Measurements from ENCODE around the gene KIAA0040. TPM values are rescaled to one million over a fixed set of nuclear protein-coding genes. Genes with fewer than 3 reads are reported as not detected.

The KIAA0040 gene
- not detected in 2 replicates for total RNA-seq (2014; rRNA removed)
- polyA plus RNA-seq (2012), result 0.02 TPM

DNA sequence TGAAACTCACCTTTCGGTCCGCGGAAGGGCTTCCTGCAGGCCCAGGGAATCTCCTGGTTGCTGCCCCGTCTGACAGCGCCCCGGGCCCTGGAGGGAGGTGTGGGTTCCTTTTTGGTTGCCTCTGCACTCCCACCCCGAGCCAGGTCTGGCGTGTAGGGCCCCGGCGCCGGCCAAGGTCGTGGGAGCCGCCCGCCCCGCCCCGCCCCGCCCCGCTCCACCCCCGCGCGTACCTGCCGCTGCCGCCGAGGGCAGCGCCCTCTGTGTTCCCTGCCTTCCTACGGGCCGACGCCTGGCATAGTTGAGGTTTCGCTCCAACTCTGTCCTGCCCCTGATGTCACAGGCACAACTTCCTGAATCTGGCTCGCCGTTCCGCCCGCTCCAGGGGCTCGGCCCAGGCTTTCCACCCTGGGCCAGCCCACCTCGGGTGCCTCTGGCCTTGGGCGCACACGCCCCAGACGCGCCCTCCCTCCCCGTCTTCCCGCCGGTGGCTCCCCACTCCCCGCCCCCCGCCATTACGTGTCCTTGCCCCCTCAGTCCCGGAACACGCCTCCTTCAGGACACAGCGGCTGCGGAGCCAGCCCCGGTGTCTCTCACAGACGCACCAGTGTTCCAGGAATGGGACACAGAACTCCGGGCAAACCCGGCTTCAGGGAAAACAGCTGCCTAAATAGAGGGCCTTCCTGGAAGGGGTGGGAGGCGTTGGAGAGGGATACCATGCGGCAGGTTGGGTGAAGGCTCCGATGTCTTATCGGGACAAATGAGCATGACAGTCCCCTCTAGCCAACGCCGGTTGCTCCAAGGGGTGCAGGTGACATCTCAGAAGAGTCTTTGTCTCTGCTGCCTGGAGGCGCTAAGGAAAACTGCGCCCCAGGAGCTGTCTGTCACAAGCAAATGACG, at the start of gene KIAA0040:
KIAA0040 (minus strand) TSS at position 147 of the 897 bp plus-strand sequence. CDS start 31,763 bp downstream, outside the sequence.
- DNase-seq (ENCODE audit: low read depth), result peak; percentile 18

DNA sequence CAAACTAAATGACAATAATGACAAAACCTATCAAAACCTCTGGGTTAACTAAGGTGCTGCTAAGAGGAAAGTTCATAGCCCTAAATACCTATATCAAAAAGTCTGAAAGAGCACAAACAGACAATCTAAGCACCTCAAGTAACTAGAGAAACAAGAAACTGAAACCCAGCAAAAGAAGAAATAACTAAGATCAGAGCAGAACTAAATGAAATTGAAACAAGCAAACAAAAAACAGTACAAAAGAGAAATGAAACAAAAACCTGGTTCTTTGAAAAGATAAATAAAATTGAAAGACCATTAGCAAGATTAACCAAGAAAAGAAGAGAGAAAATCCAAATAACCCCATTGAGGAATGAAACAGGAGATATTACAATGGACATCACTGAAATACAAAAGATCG, 44.8 kb upstream of the KIAA0040 start:
- no peak for DNase-seq (ENCODE audit: low read depth)

DNA sequence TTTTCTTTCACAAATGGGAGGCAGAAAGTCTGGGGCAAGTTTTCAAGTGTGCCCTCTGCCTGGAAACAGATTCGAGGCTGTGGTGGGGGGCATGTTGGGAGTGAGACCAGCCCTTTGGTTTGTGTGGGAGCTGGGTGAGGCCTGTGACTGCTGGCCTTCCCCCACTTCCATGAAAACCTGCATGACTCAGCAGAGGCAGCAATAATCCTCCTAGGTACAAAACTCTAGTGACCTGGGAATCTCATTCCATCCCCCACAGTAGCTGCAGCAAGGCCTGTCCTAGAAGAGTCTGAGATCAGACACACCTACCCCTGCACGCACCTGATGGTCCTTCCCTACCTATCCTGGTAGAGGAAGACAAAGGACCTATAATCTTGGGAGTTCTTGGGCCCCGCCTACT, 42.1 kb upstream of the KIAA0040 start:
- DNase-seq (ENCODE audit: low read depth), result no peak

DNA sequence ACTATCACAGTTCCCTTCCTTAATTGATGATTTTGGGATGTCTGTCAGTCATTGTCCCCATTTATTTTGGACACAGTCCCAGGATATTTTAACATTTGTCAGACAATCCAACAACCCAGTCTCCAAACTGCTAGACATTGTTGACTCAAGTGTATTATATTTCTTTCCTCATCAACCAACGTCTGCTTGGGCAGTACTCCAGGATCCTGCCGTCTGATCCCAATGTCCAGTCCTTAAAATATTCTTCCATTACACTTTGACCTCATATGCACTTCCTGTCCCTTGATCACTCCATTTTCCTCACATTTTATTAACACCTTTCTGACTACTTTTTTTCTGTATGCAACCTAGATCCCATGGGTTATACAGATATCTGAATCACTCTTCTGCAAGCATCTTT, 39.8 kb upstream of the KIAA0040 start:
- DNase-seq (ENCODE audit: low read depth), result no peak

DNA sequence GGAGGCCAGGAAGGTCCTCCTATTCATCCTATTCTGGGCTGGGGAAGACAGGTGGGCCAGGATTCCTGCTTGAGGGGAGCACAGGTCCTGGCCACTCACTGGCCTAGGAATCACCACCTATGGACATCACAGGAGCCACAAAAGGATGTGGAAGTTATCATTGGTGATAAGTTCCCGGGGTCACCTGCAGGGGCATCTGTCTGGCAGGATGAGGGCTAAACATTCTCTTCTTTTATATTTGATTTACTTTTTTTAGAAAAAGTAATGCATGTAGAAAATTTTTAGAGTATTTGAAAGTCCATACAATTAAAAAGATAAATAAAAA, 33.2 kb upstream of the KIAA0040 start:
- DNase-seq (ENCODE audit: low read depth), result no peak

- DNase-seq (ENCODE audit: low read depth), result no peak
Measured at GRCh38 chr1:175222296-175222938, 29.8 kb upstream of the KIAA0040 start.

DNA sequence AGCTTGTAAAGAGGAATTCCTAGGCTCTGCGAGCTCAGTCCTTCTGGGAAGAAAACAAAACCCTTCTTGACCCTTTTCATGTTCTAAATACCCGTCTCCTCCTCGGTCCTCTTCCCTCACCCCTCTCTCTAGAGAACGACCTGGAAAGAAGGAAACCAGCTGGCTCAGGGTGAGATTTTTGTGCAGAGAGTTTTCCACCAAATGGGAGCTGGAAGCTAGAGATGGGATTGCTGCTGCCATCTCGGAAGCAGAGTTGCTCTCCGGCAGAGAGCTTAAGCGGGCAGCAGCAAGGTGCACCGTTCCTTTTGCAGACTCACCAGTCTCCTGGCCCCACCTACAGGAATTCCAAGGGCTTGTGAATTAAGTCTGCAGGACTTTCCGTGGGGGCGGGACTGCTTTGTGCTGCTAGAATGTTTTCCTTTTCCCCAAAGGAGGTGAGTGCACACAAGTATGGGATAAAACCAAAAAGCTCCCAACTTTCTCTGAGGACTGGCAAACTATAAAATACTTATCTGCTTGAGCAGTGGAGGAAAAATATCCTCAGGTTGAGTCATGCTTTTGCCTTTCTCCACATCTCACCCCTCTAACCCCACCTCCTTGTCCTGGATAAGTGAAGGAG, 29.1 kb upstream of the KIAA0040 start:
- DNase-seq (ENCODE audit: low read depth), result no peak

DNA sequence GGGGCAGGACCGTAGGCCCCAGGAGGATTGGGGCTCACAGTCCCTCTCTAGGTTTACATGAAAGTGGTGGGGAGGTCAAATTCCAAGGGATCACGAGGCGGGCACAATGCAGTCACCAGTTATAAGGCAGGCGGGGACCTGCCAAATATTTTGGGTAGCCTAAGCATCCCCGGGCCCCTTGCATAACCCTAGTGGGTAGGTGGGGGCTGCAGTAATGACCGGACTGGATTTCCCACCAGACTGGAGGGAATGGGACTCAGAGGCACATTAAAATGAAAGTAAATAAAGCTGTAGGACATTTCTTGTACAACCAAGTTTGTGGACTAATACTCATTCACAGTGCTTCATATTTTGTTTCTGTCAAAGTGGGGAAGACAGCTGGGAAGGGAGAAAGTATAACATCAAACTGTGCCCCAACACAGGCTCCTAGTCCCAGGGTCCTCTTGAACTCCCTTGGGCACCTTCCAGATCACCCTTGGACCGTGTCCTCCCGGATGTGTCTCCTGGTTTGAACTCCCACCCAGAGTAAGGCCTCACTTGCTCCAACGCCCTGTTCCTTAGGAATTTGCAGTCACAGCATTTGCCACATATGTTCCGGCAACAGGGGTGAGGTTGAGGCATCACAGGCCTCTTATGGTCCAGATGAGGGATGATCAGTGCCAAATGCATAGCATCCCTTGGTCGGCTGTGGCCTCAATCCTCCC, 28.4 kb upstream of the KIAA0040 start:
- no peak for DNase-seq (ENCODE audit: low read depth)

DNA sequence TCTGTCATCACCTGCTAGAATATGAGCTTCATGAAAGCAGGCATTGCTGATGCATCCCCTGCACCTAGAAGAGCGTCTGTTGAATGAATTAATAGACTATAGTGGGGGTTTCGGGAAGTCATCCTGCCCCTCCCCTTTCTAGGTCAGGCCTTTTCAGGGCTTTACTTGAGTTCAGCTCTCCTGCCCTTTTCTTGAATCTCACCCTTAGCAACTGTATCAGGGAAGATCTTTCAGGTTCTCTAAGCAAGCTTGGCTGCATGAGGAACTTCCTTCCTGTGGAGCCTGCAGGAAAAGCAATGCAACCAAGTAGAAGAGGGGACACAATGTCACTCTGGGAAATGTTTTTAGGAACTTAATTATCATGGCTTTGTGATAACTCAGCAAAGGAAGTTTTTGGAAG, 27.2 kb upstream of the KIAA0040 start:
- DNase-seq (ENCODE audit: low read depth), result no peak

DNA sequence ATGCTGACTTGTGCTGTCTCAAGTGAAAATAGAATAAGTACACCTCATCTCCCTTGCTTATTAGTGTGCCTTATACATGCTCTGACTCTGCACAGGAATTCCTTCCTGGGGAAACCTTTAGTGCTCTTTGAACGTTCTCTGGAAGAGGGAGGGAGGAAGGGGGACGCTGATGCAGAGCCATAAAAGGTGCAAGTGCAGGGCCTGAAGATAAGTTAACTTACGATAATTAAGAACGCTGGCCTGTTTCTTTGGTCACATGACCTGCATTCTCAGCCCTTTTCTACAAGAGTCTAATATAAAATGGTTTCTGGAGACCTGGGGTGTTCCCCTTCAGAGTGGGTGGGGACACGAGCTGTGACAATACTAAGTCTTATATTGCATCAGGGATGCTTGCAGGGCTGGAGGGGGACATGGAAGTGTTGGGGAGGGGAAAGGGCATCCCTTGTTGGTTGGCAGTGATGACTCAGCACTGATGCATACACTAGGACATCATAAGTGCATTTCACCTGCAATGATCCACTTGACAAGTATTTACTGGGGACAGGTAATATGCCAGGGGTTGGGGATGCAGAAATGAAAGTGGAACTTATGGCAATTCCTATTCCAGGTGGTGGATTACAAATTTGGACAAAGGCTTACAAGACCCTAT, 26.3 kb upstream of the KIAA0040 start:
- no peak for DNase-seq (ENCODE audit: low read depth)

GRCh38 chr1:175217721-175218531, 25.4 kb upstream of the KIAA0040 start:
- no peak for DNase-seq (ENCODE audit: low read depth)

- no peak for DNase-seq (ENCODE audit: low read depth)
Measured at GRCh38 chr1:175216444-175216843, 23.9 kb upstream of the KIAA0040 start.

DNA sequence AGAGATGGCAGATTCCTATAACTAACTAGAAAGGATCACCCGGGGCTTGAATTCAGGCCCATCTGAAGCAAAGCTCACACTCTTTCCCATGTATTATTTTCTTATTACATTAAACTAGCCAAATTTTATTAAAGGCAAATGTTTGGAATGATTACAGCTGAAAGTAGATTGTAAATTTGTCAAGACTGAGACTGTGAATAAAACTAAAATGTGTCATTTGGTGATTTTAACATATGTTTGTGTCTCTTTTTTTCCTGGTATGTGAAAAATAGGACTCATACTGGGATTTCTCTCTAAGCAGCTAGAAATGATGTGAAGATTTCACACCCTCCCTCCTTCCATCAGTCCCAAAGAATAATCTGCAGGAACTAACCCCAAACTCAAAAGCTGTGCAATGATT, 19.1 kb upstream of the KIAA0040 start:
- no peak for DNase-seq (ENCODE audit: low read depth)

DNA sequence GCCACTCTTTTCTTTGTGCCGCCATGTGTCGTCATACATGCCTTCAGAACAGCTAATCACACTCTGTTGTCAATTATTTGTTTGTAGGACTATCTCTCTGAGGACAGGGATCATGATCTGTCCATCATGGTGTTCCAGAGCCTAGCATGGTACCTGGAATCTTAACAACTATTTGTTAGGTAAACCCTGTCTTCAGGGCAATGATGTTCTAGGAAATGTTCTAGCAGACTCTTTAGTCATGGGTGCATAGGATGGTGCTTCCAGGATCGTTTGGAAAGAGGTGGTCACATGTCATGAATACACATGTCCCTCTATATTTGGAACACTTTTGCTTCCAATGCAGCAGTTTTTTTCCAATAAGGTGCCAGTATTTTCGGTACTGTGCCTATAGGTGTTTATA, 18.2 kb upstream of the KIAA0040 start:
- DNase-seq (ENCODE audit: low read depth), result no peak

DNA sequence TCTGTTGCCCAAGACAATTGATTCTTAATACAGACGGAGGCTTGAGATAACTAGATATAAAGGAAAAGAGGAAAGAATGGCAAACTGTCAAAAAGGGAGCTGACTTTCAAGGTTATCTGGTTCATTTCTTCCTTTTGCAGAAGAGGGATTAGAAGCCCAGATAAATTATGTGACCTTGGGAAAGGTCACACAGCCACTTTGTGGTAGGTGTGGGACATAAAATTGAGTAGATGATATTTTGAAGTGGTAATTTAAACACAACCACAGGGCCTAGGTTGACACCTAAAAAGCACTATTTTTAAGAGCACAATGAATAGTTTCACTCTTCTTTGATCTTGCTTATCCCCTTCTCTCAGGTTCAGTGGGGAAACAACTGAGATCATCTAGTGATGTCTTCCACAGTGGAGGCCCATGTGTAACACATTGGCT, 16.9 kb upstream of the KIAA0040 start:
- DNase-seq (ENCODE audit: low read depth), result no peak

DNA sequence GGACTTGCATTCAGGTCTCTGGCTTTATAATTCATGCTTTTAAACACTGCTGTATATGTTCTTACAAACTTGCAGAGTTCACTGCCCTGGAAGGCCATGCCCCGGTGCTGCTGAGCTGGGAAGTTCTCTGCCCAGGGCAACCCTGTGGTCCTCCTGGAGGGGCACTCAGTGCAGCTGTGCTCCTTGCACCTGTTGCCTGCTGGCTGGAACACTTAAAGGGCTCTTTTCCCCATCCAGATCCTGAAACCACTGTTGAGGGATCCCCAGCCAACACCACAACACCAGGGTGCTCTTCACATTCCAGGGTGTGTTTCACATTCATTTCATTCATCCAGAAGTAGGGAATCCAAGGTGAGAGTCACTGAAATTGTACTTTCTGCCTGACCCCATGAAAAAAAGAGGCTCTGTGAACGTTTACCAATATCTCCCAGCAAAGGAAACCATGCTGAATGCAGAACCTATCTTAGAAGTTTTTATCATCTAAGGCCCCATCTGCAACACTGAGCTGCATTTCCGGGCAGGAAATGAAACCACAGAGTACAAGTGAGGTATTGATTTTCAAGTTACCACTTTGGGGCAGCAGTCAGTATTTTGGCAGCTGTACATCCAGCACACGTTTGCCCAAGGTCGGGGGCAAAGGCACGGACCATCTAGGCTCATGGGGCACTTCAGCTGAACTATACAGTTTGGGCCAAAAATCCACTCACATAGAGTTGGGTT, 16.4 kb upstream of the KIAA0040 start:
- DNase-seq (ENCODE audit: low read depth), result no peak

DNA sequence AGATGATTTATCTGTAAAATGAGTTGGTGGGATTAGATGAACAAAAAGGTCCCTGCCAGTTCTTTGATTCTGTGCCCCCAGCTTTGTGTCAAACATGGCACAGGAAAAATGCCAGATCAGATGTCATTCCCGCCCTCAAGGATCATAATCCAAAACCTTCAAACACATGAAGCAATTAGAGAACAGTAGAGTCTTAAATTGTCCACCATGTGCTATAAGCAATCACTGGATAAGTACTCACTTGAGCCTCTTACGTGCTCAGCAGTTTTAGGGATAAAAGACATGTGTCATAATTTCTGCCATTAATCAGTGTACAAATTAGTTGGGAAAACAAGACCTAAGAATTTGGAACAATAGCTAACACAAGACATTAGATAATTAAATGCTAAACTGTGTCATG, 15.4 kb upstream of the KIAA0040 start:
- no peak for DNase-seq (ENCODE audit: low read depth)

GRCh38 chr1:175206687-175207086, 14.1 kb upstream of the KIAA0040 start:
- DNase-seq (ENCODE audit: low read depth), result no peak

GRCh38 chr1:175204330-175204729, 11.8 kb upstream of the KIAA0040 start:
- no peak for DNase-seq (ENCODE audit: low read depth)

- DNase-seq (ENCODE audit: low read depth), result no peak
Measured at GRCh38 chr1:175203570-175204068, 11.0 kb upstream of the KIAA0040 start.

Measured in LHCN-M2 (cell line).